ENCODE results near the gene MAPRE3.

Gene MAPRE3

DNA sequence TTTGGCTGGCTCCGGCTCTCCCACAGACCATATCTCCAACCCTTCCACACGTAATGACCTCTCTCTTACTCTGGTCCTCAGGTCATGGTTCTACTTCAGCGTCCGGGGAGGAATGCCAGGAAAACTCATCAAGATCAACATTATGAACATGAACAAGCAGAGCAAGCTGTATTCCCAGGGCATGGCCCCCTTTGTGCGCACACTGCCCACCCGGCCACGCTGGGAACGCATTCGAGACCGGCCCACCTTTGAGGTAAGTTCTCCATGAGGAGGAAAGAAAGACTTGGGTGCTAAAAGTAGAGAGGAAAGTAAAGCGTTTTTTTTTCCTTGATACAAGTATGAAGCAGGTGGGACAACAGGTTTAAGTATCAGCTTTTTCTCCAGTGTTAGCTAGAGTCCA lies 82.9 kb downstream of the MAPRE3 start:
- no peak overlapping the region for H3K27ac ChIP-seq
- TF ChIP-seq, protein P1, sequence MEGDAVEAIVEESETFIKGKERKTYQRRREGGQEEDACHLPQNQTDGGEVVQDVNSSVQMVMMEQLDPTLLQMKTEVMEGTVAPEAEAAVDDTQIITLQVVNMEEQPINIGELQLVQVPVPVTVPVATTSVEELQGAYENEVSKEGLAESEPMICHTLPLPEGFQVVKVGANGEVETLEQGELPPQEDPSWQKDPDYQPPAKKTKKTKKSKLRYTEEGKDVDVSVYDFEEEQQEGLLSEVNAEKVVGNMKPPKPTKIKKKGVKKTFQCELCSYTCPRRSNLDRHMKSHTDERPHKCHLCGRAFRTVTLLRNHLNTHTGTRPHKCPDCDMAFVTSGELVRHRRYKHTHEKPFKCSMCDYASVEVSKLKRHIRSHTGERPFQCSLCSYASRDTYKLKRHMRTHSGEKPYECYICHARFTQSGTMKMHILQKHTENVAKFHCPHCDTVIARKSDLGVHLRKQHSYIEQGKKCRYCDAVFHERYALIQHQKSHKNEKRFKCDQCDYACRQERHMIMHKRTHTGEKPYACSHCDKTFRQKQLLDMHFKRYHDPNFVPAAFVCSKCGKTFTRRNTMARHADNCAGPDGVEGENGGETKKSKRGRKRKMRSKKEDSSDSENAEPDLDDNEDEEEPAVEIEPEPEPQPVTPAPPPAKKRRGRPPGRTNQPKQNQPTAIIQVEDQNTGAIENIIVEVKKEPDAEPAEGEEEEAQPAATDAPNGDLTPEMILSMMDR (conservative IDR thresholded peaks at IDR 0.05) = no peak

DNA sequence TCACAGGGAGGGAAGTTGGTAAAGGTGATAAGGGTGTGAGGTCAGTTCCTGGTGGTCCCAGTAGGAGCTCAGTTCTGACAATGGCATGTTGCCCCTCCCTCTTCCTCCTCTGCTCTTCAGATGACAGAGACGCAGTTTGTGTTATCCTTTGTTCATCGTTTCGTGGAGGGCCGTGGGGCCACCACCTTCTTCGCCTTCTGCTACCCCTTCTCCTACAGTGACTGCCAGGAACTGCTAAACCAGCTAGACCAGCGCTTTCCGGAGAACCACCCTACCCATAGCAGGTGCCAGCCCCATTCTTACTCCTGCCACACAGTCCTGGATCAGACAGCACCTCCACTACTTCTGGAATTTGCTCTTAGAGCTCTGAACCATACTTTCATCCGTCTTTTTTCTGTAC lies 83.3 kb downstream of the MAPRE3 start:
- no peak overlapping the region for H3K27ac ChIP-seq
- TF ChIP-seq, protein P1 (conservative IDR thresholded peaks at IDR 0.05) = no peak

DNA sequence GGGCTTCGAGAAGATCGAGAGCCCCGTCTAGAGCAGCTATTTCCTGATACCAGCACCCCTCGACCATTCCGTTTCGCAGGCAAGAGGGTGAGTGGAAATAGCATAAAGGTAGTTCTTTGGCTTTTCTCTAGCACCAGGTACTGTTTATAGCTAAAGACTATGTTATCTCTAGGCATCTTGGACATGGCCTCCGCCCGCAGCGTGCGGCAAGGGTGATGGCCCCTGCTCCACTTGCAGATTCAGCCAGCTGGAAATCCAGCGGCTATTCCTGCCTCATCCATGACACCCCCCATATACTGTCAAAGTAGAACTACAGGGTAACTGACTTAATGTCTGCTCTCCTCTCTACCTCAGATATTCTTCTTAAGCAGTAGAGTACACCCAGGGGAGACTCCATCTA lies 84.3 kb downstream of the MAPRE3 start:
- TF ChIP-seq, protein P1 (conservative IDR thresholded peaks at IDR 0.05) = no peak
- H3K27ac ChIP-seq = no peak overlapping the region

DNA sequence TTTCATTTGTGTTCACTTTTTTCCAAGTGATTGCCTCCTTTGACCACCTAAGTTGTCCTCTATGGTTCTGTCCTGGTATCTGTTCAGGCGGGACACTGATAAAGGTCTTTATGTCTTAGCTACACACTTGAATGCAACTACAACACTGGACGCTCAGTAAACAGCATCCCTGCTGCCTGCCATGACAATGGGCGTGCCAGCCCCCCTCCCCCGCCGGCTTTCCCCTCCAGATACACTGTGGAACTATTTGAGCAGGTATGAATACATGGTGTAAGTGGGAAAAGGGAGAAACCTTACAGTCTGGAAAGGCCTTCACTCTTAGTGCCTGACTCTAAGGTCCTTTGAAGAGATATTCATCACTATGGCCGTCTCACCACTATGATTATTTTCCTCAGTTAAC lies 86.7 kb downstream of the MAPRE3 start:
- TF ChIP-seq, protein P1 (conservative IDR thresholded peaks at IDR 0.05) = no peak
- H3K27ac ChIP-seq = no peak overlapping the region

DNA sequence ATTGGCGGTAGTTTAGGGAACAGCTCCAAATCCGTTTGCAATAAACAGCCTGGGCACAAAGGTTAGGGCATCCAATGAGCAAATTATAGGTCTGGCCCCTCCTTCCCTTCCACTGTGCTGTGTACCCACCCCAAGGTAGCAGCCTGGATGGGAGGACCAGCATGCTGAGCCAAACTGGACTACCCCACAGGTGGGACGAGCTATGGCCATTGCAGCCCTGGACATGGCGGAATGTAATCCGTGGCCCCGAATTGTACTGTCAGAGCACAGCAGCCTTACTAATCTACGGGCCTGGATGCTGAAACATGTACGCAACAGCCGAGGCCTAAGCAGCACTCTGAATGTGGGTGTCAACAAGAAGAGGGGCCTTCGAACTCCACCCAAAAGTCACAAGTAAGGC lies 87.8 kb downstream of the MAPRE3 start:
- TF ChIP-seq, protein P1 (conservative IDR thresholded peaks at IDR 0.05) = no peak
- H3K27ac ChIP-seq = no peak overlapping the region

DNA sequence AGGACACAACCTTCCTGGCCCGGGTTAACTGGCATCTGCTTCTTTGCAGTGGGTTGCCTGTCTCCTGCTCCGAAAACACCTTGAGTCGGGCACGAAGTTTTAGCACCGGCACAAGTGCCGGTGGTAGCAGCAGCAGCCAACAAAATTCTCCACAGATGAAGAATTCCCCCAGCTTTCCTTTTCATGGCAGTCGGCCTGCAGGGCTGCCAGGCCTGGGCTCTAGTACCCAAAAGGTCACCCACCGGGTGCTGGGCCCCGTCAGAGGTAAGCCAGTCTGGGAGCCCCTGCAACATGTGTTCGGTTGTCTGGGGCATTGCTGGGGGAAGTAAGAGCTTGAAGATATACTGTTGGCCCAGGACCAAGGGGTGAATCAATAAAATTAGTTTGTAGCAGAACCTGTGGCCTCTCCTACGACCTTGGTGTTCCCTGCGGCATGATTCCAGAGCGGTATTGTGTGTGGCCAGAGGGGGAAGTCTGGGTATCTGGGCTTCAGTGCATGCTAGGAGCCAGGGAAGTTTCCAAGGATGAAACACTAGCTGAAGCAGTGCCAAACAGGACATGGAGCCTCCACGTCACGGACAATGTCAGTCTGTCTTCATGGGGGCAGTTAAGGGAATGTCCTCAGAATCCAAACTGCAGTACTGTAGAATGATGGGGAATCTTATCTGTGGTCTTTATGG lies 88.8 kb downstream of the MAPRE3 start:
- TF ChIP-seq, protein P1 (conservative IDR thresholded peaks at IDR 0.05) = no peak
- no peak overlapping the region for H3K27ac ChIP-seq

DNA sequence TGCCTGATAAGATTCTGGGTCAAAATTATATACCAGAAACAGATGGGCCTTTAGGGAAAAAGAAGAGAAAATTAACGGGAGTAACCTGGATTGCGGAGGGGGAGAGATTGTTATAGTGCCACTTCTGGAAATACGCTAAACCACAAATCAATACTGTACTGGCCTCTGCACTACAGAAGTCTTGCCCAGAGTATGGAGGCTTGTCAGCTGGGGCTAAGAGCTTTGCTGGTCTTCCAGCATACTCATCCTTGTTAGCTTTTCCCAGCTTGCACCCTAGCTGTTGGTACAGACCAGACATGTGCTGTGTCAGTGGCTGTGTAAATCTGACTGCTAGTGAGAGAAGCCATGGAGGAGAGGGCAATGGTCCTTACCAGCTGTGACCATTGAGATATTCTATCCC lies 89.9 kb downstream of the MAPRE3 start:
- TF ChIP-seq, protein P1 (conservative IDR thresholded peaks at IDR 0.05) = no peak
- H3K27ac ChIP-seq = no peak overlapping the region

Measured in VCaP (cell line).